ENCODE data around the gene WDR43.

WDR43 gene

GRCh38 chr2:28997237-28997846 lies 102.9 kb downstream of the WDR43 start:
- Histone ChIP-seq H3K4me1 (ENCODE audit: control insufficient read depth, insufficient read depth, low read length, poor library complexity, severe bottlenecking) (peaks cover 19% of the 10 kb centered on the region), H3K4me3 (ENCODE audit: insufficient read depth, low read depth, low read length, poor library complexity, severe bottlenecking) (no peak overlapping the region), H3K36me3 (ENCODE audit: control insufficient read depth, insufficient read depth, low read length) (no peaks in the 10 kb centered on the region), H3K27me3 (replicated peaks; ENCODE audit: control insufficient read depth, insufficient read depth, low read length, poor library complexity, severe bottlenecking) (no peaks in the 10 kb centered on the region), H3K27ac (ENCODE audit: insufficient read depth, low read length, poor library complexity, severe bottlenecking) (no peak overlapping the region), H3K9me3 (ENCODE audit: control insufficient read depth, low read length) (no peaks in the 10 kb centered on the region)
- no peak for DNase-seq
